Activated naive CD4-positive, alpha-beta T cell treated with anti-CD3 and anti-CD28 coated beads, Interleukin-2, amount 50 U/mL, for 72 hours (primary cell): Measurements from ENCODE around the gene IL15. TPM values are rescaled to one million over a fixed set of nuclear protein-coding genes. Genes with fewer than 3 reads are reported as not detected.
A peak's percentile ranks its signal among the peaks of the same experiment; 100 is the strongest.
"Not testable (repeated sequence)": the region's sequence is repeated elsewhere in the genome, so short reads cannot be mapped to it uniquely, and the experiment has no call there.

Experiments used
- ATAC-seq, 2 donors: fragments of 150-1000 bp; cut with Tn5 transposase; 2 replicates each; pipeline ENCODE4 v1.10.0; 2021; ENCODE audit warnings: mild to moderate bottlenecking in 2 of 2, moderate library complexity in 2 of 2
- DNase-seq, 2 donors: peaks; one replicate each; pipeline ENCODE4 v3.0.0; 2021 to 2022; ENCODE audit warnings: low spot score in 2 of 2
- H3K27ac Mint-ChIP-seq, 2 donors: one replicate each; pipeline ENCODE4 v1.8.0; 2022; ENCODE audit warnings: mild to moderate bottlenecking in 2 of 2, mixed read lengths in 2 of 2
- H3K36me3 Mint-ChIP-seq, 2 donors: one replicate each; pipeline ENCODE4 v1.8.0; 2022; ENCODE audit warnings: mixed read lengths in 2 of 2
- H3K9me3 Mint-ChIP-seq, 2 donors: one replicate each; pipeline ENCODE4 v1.8.0; 2022; ENCODE audit warnings: mixed read lengths in 2 of 2
- total RNA-seq, 2 donors: library from RNA; stranded (reverse); gene quantifications; one replicate each; pipeline ENCODE4 v1.2.3, GENCODE V29; 2022

The IL15 gene
- total RNA-seq, result 1 to 10 TPM; 1.1 to 1.2 TPM

DNA sequence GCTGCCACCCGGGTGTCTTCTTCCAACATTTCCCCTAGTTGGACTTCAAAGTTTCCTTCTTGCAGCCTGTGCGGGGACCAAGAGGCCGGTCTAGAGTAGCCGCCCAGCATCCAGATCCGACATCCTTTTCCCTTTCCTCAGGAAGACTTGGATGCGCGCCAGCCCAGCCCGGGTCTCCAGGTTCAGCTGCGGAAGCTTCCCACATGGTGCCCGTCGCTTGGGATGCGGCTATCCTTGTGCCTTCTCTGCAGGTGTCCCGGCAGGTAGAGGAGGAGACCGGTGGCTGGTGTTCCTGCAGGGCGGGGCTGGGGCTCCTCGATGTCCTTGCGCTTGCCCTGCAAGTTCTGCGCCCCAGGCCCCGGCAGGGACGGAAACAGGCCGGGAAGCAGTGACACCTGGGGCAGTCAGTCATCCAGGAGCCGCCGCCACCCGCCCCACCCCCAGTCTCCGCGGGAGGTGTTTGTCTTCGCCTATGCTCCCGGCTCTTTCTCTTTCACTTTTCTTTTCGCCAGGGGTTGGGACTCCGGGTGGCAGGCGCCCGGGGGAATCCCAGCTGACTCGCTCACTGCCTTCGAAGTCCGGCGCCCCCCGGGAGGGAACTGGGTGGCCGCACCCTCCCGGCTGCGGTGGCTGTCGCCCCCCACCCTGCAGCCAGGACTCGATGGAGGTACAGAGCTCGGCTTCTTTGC is at the start of gene IL15:
Gene IL15, plus strand, starts transcription at position 502 of the 689 bp plus-strand sequence. CDS start 82,882 bp downstream, outside the sequence.
- no peaks in the 10 kb centered on the region for H3K9me3 Mint-ChIP-seq
- DNase-seq (peak; percentile 52 to 78), ATAC-seq (peak; percentile 91 to 94)
- H3K27ac Mint-ChIP-seq, result peak within 1 kb of the TSS in 1 of 2 donors; percentile 80
- no peaks in the 10 kb centered on the region for H3K36me3 Mint-ChIP-seq

DNA sequence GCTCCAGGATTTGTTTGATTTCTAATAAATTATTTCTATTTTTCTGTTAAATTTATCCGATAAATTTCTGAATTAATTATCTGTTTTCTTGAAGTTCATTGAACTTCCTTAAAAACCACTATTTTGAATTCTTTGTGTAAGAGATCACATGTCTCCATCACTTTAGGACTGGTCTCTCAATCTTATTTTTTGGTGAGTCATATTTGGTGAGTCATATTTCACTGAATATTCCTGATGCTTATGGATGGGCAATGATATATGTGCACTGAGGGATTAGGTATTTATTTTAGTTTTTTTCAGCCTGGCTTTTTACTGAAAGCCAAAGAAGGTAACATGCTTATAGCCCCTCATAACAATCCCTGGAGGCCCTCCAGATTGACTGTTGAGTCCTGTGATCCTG is 48.5 kb upstream of the IL15 start:
- ATAC-seq (no peak), DNase-seq (no peak)
- peaks cover 12 to 13% of the 10 kb centered on the region in 2 donors for H3K9me3 Mint-ChIP-seq
- no peaks in the 10 kb centered on the region for H3K36me3 Mint-ChIP-seq
- H3K27ac Mint-ChIP-seq, result no peak overlapping the region

- no peaks in the 10 kb centered on the region for H3K9me3 Mint-ChIP-seq
- DNase-seq (no peak), ATAC-seq (no peak)
- no peaks in the 10 kb centered on the region for H3K36me3 Mint-ChIP-seq
- H3K27ac Mint-ChIP-seq, result no peak overlapping the region
Measured at GRCh38 chr4:141595531-141595930, 40.9 kb upstream of the IL15 start.

DNA sequence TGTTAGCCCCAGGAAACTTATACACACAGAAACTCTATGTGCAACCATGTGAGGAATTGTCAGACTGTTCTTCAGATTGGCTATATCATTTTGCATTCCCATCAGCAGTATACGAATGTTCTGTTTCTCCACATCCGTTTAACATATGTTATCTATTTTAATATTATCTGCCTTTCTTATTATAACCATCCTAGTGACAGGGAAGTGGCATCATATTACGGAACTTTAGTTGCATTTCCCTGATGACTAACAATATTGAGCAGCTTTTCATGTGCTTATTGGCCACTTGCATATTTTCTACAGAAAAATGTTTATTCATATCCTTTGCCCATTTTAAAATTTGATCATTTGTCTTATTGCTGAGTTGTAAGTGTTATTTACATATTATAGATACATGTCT is 36.5 kb upstream of the IL15 start:
- H3K27ac Mint-ChIP-seq, result no peak overlapping the region
- ATAC-seq (no peak), DNase-seq (no peak)
- H3K36me3 Mint-ChIP-seq, result no peaks in the 10 kb centered on the region
- H3K9me3 Mint-ChIP-seq, result no peaks in the 10 kb centered on the region

DNA sequence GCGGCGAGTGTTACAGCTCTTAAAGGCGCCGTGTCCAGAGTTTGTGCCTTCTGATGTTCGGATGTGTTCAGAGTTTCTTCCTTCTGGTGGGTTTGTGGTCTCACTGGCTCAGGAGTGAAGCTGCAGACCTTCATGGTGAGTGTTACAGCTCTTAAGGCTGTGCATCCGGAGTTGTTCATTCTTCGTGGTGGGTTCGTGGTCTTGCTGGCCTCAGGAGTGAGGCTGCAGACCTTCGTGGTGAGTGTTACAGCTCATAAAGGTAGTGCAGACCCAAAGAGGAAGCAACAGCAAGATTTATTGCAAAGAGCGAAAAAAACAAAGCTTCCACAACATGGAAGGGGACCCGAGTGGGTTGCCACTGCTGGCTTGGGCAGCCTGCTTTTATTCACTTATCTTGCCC is 31.7 kb upstream of the IL15 start:
- H3K36me3 Mint-ChIP-seq, DNase-seq, H3K27ac Mint-ChIP-seq, H3K9me3 Mint-ChIP-seq, ATAC-seq: not testable (repeated sequence)

GRCh38 chr4:141605425-141605856 is 30.9 kb upstream of the IL15 start:
- ATAC-seq, result no peak
- H3K27ac Mint-ChIP-seq, result no peak overlapping the region
- no peaks in the 10 kb centered on the region for H3K36me3 Mint-ChIP-seq
- H3K9me3 Mint-ChIP-seq, result no peaks in the 10 kb centered on the region
- DNase-seq, result no peak

GRCh38 chr4:141609243-141609642 is 27.1 kb upstream of the IL15 start:
- no peak for DNase-seq
- no peak overlapping the region for H3K27ac Mint-ChIP-seq
- ATAC-seq, result no peak
- no peaks in the 10 kb centered on the region for H3K9me3 Mint-ChIP-seq
- H3K36me3 Mint-ChIP-seq, result no peaks in the 10 kb centered on the region

GRCh38 chr4:141610365-141610764 is 26.0 kb upstream of the IL15 start:
- DNase-seq (no peak), ATAC-seq (no peak)
- H3K9me3 Mint-ChIP-seq, result no peaks in the 10 kb centered on the region
- no peak overlapping the region for H3K27ac Mint-ChIP-seq
- H3K36me3 Mint-ChIP-seq, result no peaks in the 10 kb centered on the region

GRCh38 chr4:141614878-141615586 is 21.4 kb upstream of the IL15 start:
- no peak overlapping the region for H3K27ac Mint-ChIP-seq
- peaks cover 5% of the 10 kb centered on the region in 2 donors for H3K36me3 Mint-ChIP-seq
- peaks cover 3 to 4% of the 10 kb centered on the region in 2 donors for H3K9me3 Mint-ChIP-seq
- DNase-seq (no peak), ATAC-seq (no peak)

DNA sequence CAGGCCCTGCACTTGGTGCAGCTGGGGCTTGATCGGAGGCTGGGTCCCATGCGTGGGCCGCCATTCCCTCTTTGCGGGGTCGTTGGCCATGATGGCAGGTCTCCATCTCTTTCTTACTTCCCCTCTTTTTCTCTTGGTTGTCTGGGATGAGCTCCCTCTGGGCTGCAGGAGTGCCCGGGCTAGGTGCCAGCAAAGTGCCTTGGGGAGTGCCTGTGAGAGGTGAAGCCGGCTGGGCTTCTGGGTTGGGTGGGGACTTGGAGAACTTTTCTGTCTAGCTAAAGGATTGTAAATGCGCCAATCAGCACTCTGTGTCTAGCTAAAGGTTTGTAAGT is 20.8 kb upstream of the IL15 start:
- H3K27ac Mint-ChIP-seq, DNase-seq, H3K9me3 Mint-ChIP-seq, ATAC-seq, H3K36me3 Mint-ChIP-seq: not testable (repeated sequence)

DNA sequence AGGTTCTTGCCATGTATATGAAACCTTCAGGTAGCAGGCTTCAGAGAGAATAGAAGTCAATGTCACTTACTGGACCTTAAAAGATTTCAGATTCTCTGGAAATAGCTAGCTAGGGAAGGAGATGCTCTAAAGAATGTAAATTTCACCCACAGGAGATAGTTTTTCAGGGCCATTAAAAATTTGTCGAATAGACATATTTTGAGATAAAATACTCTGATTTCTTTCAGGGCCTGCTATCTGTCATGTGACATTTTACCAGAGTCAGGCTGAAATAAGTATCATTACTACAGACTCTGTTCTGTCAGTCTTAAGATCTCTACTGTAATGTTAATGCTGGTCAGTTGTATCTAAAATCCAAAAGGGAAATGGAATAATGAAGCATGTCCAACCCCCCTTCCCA is 15.7 kb upstream of the IL15 start:
- DNase-seq (no peak), ATAC-seq (no peak)
- Mint-ChIP-seq H3K36me3 (peaks cover 5% of the 10 kb centered on the region in 2 donors), H3K9me3 (peaks cover 3 to 4% of the 10 kb centered on the region in 2 donors), H3K27ac (no peak overlapping the region)

GRCh38 chr4:141625023-141625422 is 11.4 kb upstream of the IL15 start:
- H3K27ac Mint-ChIP-seq, result no peak overlapping the region
- no peaks in the 10 kb centered on the region for H3K9me3 Mint-ChIP-seq
- no peaks in the 10 kb centered on the region for H3K36me3 Mint-ChIP-seq
- ATAC-seq (no peak), DNase-seq (no peak)

DNA sequence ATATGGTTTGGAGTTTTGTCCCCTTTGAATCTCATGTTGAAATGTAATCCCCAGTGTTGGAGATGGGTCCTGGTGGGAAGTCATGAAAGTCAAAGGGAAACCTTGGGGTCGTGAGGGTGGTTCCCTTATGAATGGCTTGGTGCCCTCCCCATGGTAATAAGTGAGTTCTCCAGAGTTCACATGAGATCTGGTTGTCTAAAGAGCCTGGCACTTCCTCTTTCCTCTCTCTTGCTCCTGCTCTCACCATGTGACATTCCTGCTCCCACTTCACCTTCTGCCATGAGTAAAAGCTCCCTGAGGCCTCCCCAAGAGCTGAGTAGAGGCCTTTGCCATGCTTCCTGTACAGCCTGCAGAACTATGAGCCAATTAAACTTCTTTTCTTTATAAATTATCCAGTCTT is 5.5 kb upstream of the IL15 start:
- DNase-seq (no peak), ATAC-seq (no peak)
- no peaks in the 10 kb centered on the region for H3K9me3 Mint-ChIP-seq
- no peak overlapping the region for H3K27ac Mint-ChIP-seq
- no peaks in the 10 kb centered on the region for H3K36me3 Mint-ChIP-seq

DNA sequence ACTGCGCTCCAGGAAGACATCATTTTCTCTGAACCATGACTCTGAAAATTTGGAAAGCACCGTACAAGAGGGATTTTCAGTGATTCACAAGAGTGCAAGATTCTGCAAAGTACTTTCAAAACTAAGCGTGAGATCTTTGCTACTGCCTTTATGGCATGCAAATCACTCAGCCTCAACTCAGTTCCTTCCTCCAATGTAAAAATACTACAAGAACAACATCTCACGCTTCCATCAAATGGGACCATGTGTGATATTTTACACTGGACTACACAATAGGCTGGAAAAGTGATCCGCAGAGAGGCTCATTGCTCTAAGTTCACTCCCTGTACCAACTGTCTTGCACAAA is 674 bp upstream of the IL15 start:
- DNase-seq (no peak), ATAC-seq (peak in 1 of 2 donors; percentile 3)
- H3K9me3 Mint-ChIP-seq, result no peaks in the 10 kb centered on the region
- no peaks in the 10 kb centered on the region for H3K36me3 Mint-ChIP-seq
- H3K27ac Mint-ChIP-seq, result peak overlapping the region in 1 of 2 donors; percentile 80

DNA sequence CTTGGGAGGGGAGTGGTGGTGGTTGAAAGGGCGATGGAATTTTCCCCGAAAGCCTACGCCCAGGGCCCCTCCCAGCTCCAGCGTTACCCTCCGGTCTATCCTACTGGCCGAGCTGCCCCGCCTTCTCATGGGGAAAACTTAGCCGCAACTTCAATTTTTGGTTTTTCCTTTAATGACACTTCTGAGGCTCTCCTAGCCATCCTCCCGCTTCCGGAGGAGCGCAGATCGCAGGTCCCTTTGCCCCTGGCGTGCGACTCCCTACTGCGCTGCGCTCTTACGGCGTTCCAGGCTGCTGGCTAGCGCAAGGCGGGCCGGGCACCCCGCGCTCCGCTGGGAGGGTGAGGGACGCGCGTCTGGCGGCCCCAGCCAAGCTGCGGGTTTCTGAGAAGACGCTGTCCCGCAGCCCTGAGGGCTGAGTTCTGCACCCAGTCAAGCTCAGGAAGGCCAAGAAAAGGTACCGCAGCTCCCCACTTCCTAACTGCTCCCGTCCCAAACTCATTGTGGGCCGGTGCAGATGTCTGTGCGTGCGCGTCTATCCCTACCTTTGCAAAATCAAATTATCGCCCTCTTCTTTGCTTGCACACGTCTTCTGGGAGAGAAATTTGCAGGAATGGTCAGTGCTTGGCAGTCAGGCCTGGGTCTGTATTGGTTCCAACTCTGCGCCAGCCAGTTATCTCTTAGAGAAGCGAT is 533 bp downstream of the IL15 start:
- Mint-ChIP-seq H3K9me3 (no peaks in the 10 kb centered on the region), H3K27ac (peak overlapping the region in 1 of 2 donors; percentile 80), H3K36me3 (no peaks in the 10 kb centered on the region)
- ATAC-seq, result peak; percentile 71 to 72
- DNase-seq, result peak in 1 of 2 donors; percentile 23

- Mint-ChIP-seq H3K27ac (no peak overlapping the region), H3K9me3 (no peaks in the 10 kb centered on the region), H3K36me3 (no peaks in the 10 kb centered on the region)
- no peak for DNase-seq
- ATAC-seq, result no peak
Measured at GRCh38 chr4:141637565-141637964, 1.2 kb downstream of the IL15 start.

DNA sequence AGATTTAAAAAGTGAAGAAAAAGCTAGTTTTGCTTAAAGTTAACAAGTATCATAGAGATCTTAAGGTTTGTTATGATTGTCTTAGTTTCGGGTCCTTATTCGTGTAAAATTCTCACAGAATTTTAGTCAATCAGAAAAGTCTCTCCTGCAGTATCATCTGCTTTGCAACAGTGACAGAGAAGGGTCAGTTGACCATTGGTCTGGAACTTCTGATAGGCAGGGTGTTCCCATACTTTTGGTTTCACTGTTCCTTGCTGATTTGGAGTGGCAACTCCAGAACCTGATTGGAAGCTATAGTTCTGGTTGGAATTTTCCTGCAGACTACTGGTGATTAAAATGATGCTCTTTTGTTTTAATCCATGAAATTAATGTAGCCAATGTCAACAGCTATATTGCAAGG is 1.8 kb downstream of the IL15 start:
- DNase-seq (no peak), ATAC-seq (no peak)
- H3K9me3 Mint-ChIP-seq, result no peaks in the 10 kb centered on the region
- H3K36me3 Mint-ChIP-seq, result no peaks in the 10 kb centered on the region
- H3K27ac Mint-ChIP-seq, result no peak overlapping the region
